Cortex of kidney (tissue), 1 donor: ENCODE data around the gene VARS2.

ENCODE experiments used
- DNase-seq: peaks from one replicate; lab custom pipeline; 2025; lab: John Stamatoyannopoulos, UW

The VARS2 gene

GRCh38 chr6:30930506-30930905, 16.5 kb downstream of the VARS2 start:
- DNase-seq, result no peak

DNA sequence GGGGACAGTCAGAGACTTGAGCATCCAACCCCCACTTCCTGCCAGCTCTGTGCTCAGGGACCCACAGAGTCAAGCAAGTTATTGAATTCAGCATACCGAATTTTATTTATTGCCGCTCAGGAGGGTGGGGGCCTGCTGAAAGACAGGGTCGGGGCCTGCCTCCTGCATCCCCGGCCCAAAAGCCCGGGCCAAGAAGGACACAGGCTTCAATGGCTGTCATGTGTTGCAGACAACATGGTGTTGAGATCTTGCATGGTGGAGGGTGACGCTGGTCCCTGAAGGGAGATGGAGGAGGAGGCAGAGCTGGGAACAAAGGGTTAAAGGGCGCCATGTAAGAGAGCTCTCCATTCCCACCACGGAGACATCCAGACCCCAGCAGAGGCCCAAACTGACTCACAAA, 17.2 kb downstream of the VARS2 start:
- no peak for DNase-seq

DNA sequence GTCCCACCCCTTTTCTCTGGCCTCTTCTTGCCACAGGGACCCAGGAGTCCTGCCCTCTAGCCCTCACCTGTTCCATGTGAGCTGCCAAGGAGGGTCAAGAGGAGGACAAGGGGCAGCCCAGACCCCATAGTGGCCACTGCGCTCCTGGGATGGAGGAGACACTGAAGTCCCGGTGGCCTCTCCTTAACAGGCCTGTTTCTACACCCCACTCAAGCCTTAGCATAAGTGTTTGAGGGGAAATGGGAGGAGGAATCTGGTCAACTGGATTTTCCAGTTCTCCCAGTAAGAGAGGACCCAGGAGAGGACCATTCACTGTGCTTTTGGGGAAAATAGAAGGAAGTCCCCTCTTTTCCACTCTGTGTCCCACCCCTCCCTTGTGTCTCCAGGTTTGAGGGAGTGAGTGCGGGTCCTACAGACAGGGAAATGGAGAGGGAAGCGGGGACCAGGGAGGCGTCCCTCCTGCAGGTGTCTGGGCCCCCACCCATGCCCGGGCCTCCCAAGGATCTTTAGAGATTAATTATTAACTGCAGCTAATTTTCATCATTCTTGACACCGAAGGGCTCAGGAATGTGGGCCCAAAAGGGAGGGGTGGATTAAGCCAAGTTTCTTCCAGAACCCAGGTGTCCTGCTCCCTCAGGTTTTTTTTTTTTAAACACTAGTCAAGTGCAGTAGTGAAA, 18.1 kb downstream of the VARS2 start, which contains the start of gene SFTA2:
TSS of gene SFTA2 (minus strand) at position 202 of the 677 bp plus-strand sequence. CDS start at position 128, 74 bp downstream.
- no peak for DNase-seq

DNA sequence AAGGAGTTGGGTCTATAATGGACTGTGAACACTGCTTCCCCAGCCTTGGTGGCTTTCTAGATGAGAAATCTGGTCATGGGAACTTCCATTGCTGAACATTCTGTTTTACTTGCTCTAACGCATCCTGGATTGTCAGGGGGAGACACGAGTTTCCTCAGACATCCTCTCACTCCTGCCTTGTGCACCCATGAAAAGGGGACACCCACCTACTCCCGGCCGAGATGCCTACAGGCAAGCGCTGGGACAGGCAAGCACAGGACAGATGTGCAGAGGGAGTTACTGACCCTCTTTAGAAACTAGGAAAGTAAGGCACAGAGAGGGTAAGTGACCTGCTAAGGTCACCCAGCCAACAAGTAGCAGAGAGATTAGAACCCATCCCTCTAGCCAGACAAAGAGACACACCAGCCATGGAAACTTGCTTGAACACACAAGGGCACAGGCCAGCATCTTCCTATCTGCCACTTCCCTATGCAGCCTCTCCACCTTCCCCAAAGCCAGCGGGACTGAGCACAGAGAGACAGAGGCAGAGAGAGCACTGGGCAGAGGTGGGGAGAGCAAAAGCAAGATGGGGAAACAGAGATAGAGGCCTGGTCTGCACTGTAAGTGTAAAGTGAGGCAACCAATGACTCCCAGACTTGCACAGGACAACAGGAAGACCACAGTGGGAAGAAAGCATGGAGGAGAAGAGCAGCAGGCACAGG, 18.8 kb downstream of the VARS2 start:
- DNase-seq, result no peak

- no peak for DNase-seq
These were observed 21.0 kb downstream of the VARS2 start for GRCh38 chr6:30935018-30935417.

- no peak for DNase-seq
These were observed 23.2 kb downstream of the VARS2 start for GRCh38 chr6:30937265-30937664.

DNA sequence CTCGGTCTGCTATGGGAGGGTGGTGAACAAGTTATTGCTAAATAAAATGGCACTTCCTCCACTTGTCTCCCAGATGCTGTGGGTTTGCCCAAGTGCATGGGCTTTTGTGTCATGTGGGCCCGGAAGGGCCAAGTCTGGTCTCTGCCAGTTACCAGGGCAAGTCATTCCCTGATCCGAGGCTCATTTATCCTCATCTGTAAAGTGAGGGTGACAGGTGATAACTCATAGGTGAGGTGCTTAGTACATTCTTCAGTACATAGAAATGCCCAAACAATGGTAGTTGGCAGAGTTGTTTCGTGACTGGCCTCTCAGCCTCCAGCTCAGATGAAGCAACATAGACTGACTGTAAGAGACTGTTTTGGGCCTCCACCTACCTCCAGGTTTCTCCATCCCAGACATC, 24.7 kb downstream of the VARS2 start:
- DNase-seq, result no peak

DNA sequence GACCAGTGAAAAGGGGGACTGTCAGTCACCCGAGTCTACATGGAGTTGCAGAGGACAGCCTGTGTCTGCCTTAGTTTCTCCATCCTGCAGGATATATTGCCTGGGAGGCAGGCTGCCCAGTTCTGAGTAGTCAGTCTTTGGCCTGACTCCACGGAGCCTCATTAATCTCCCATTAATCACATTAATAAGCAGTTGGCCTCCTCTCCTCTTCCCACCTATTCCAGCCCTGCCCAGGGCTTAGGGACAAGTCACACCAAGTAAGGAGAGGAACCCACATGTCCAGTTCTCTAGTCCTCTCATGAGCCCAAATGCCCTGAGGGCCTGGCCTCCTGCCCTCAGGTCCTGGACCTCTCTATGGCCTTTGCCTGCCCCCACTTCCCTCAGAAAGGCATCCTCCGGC, 25.4 kb downstream of the VARS2 start:
- no peak for DNase-seq

- DNase-seq, result no peak
These were observed 26.4 kb downstream of the VARS2 start, which contains the start of gene MUCL3 for GRCh38 chr6:30940361-30940986. Gene MUCL3, plus strand, starts transcription at chr6:30940973. Its CDS starts 27 bp downstream, at chr6:30941000.

DNA sequence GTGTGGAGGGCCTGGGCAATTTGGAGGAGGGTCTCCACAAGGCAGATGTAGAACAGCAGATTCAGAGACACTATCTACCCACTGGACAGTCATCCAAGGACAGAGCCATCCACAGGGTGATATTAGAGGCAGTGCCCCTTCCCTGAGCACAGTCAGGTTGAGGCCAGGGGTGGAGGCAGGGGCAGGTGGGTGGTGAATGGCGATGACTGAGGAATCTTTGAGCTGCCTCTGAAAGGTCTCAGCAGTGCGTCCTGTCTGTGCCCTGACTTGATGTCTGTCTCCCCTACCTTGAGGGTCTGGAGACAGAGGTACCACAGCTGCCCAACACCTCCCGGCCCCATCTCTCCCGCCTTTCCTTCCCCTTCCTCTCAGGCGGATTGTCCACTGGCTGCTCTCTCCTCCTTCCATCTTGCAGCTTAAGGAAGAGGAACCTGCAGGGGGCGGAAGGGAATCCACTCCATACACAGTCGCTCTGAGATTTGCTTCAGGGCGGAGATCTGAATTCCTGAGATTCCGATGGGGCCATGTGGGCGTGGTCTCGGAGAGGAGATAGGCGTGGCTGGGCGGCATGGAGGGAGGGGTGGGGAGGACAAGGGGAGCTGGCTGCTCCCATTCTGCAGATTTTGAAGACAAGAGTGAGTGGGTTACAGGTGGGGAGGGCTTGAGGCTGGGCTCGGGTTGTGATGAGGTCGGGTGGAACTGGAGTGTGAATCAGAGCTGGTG, 28.5 kb downstream of the VARS2 start:
- DNase-seq, result no peak

GRCh38 chr6:30944051-30944450, 30.0 kb downstream of the VARS2 start:
- no peak for DNase-seq

- DNase-seq, result no peak
These were observed 31.2 kb downstream of the VARS2 start for GRCh38 chr6:30945281-30945680.

GRCh38 chr6:30947231-30947630, 33.2 kb downstream of the VARS2 start:
- DNase-seq, result no peak

DNA sequence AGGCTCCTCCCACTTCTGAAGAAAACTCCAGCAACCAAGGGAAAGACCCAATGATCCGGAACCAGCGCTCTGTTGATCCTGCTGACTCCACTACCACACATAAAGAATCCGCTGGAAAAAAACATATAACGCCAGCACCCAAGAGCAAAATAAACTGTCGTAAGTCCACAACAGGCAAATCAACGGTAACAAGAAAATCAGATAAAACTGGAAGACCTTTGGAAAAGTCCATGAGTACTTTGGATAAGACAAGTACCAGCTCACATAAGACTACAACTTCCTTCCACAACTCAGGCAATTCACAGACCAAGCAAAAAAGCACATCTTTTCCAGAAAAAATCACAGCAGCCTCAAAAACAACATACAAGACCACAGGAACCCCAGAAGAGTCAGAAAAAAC, 34.8 kb downstream of the VARS2 start:
- DNase-seq, result no peak

DNA sequence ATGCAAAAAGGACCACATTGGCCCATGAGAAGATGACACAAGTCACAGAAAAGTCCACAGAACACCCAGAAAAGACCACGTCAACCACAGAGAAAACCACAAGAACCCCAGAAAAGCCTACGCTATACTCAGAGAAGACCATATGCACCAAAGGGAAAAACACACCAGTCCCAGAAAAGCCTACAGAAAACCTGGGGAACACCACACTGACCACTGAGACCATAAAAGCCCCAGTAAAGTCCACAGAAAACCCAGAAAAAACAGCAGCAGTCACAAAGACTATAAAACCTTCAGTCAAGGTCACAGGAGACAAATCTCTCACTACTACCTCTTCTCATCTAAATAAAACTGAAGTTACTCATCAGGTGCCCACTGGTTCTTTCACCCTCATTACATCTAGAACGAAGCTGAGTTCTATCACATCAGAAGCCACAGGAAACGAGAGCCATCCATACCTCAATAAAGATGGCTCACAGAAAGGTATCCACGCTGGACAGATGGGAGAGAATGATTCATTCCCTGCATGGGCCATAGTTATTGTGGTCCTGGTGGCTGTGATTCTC, 38.0 kb downstream of the VARS2 start:
- DNase-seq, result no peak

DNA sequence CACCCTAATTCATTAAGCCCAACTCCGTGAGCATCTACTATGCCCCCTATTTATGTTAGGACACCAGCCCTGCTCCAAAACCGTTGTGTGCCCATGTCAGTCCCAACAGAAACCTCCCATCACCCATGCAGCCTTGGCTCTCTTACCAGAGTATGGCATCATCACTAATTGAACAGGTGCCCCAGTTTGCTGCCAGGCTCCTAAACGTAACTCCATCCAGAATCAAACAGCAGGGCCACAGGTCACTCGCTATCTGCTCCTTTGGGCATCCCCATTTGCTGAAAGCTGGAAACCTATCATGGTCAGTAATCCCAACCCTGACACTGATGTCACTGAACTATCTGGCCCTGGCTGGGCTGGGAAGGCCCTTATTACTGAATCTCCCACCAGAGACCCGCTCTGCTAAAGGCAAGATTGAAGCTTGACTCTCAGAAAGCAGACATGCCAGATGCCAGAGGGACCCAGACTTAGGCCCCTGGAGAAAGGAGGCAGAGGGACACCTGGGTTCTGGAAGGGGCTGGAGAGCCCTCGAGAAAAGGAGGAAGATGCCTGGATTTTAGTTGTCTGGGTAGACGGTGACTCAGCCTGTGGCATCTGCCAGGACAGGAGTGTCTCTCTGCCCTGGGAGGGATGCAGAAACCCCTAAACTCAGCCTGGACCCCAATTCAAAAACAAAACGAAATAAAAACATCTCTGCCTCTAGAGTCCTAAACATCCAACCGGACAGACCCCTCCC, 40.8 kb downstream of the VARS2 start:
- DNase-seq, result no peak

DNA sequence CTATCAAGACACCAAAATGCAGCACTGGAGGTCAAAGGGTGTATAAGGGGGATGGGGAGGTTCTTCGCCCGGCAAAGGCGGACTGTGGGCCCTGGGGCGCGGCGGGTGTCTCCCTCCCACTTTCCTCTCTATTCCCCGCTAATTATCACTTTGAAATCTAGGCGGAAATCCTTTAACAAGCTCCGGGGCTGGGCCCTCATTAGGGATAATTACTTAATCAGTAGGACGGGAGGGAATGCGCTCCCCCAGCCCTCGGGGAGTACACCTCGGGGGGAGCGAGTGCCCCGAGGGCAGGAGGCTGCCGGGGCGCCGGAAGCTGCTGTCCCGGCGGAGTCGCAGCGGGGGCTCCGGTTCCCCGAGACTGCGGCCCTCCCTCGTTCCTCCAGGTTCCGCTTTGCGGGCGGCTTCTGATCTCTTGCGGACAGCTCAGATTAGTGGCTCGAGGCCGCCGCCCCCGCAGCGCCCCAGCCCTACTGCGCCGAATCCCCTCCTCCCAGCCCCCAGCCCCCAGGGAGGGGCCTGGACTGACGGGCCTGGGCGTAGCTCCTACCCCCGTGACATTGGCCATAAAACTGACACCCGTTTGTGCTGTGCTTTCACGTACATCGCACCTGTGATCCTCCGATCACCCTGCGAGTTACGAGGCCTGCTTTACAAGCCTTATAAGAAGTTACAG, 41.5 kb downstream of the VARS2 start:
- no peak for DNase-seq

GRCh38 chr6:30957716-30958115, 43.7 kb downstream of the VARS2 start:
- no peak for DNase-seq

GRCh38 chr6:30960907-30961673, 47.1 kb downstream of the VARS2 start:
- DNase-seq, result no peak

DNA sequence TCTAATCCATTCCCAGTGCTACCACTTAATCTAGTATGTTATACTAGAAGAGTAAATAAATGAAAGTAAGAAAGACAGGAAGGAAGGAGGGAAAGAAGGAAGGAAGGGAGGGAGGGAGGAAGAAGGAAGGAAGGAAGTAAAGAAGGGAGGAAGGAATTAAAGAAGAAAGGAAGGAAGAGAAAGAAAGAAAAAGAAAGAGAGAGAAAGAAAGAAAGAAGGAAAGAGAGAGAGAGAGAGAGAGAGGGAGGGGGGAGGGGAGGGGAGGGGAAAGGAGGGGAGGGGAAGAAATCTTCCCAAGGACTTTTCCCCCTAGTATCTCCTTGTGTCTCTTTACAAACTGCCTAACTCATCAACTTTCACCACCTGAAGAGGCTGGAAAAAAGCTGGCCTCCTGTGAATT, 48.7 kb downstream of the VARS2 start:
- no peak for DNase-seq
